HepG2 (cell line): ENCODE results near the gene METTL22. TPM values are rescaled to one million over a fixed set of nuclear protein-coding genes. Genes with fewer than 3 reads are reported as not detected.

Source experiments
- ATAC-seq: fragments of 200-7000 bp; cut with Tn5 transposase; 3 replicates; pipeline ENCODE4 v1.9.1; 2020; ENCODE audit warnings: mild to moderate bottlenecking, moderate library complexity
- BruUV-seq: library from RNA; stranded (reverse); fragments of 400-500 nt; replicated peaks from 2 replicates; lab custom pipeline; 2021; lab: Mats Ljungman, UMichigan
- CTCF ChIA-PET: fragments of 300-600 bp; formaldehyde crosslinking; extraction: SDS; loops from one replicate; lab custom pipeline; 2021; ENCODE audit warnings: low total read pairs, inconsistent platforms, low intra/inter-chr PET ratio; lab: Yijun Ruan, JAX
- POLR2A ChIA-PET: fragments of 350-600 bp; sonication (Branson Sonifier 250); formaldehyde crosslinking; loops from one replicate; lab custom pipeline; 2020; ENCODE audit warnings: antibody characterized with exemption, inconsistent platforms; lab: Yijun Ruan, JAX
- DNase-seq: peaks from one replicate; pipeline ENCODE4 v3.0.0-alpha.2; 2015; ENCODE audit warnings: low spot score
- FAIRE-seq: peaks from 3 replicates; lab custom pipeline; 2011; peaks lifted over from hg19 to GRCh38; lab: Jason Lieb, UNC
- H2AFZ ChIP-seq: one replicate; pipeline ENCODE4 v1.6.1; 2011; ENCODE audit warnings: low read length, inconsistent platforms
- H3K27ac ChIP-seq: fragments of 300-600 bp; 3 replicates; pipeline ENCODE4 v1.8.0; 2011; ENCODE audit warnings: mixed run types, mild to moderate bottlenecking, mixed read lengths, low read length, inconsistent platforms; ENCODE audit not compliant: insufficient read depth; ENCODE audit errors: extremely low read length
- H3K27me3 ChIP-seq, 2 experiments: fragments of 200-600 bp in 1 of 2; 2 replicates in 1 of 2; 3 replicates in 1 of 2; pipeline versions ENCODE4 v1.6.0 to v1.8.0; 2011; ENCODE audit warnings: low read length in 2 of 2, mild to moderate bottlenecking in 2 of 2, moderate library complexity in 2 of 2, inconsistent platforms in 1 of 2; ENCODE audit not compliant: insufficient read depth in 2 of 2, control insufficient read depth in 1 of 2
- H3K36me3 ChIP-seq, 2 experiments: fragments of 200-600 bp in 1 of 2; replicated peaks in 1 of 2; 2 replicates in 1 of 2; 3 replicates in 1 of 2; pipeline versions ENCODE4 v1.5.1 to v1.8.0; 2011; ENCODE audit warnings: low read length in 2 of 2, inconsistent platforms in 1 of 2; ENCODE audit not compliant: insufficient read depth in 2 of 2, control insufficient read depth in 1 of 2
- H3K4me1 ChIP-seq: 2 replicates; pipeline ENCODE4 v1.5.1; 2012; ENCODE audit warnings: low read length, inconsistent platforms; ENCODE audit not compliant: insufficient read depth
- H3K4me2 ChIP-seq: 2 replicates; pipeline ENCODE4 v1.6.0; 2011; ENCODE audit warnings: low read depth, low read length, inconsistent platforms
- H3K4me3 ChIP-seq, 3 experiments: fragments of 200-600 bp in 1 of 3; sonication (generic), shearing (Covaris generic) in 1 of 3; replicated peaks in 1 of 3; 2 replicates each; pipeline ENCODE4 v1.5.1; 2011 to 2016; ENCODE audit warnings: low read length in 3 of 3, inconsistent platforms in 2 of 3, low read depth in 2 of 3, mild to moderate bottlenecking in 2 of 3, control low read depth in 1 of 3, mixed read lengths in 1 of 3; ENCODE audit not compliant: insufficient read depth in 1 of 3
- H3K79me2 ChIP-seq: one replicate; pipeline ENCODE4 v1.6.1; 2011; ENCODE audit warnings: low read length, inconsistent platforms; ENCODE audit not compliant: insufficient read depth
- H3K9ac ChIP-seq: 2 replicates; pipeline ENCODE4 v1.6.0; 2011; ENCODE audit warnings: mild to moderate bottlenecking, low read depth, low read length, inconsistent platforms; ENCODE audit not compliant: insufficient read depth
- H3K9me3 ChIP-seq: 2 replicates; pipeline ENCODE4 v1.5.1; 2012; ENCODE audit warnings: mild to moderate bottlenecking, low read length
- H4K20me1 ChIP-seq: 2 replicates; pipeline ENCODE4 v1.6.0; 2011; ENCODE audit warnings: inconsistent platforms, mild to moderate bottlenecking, low read length, moderate library complexity; ENCODE audit not compliant: insufficient read depth
- ARNTL ChIP-seq: sonication (generic); formaldehyde crosslinking; IDR thresholded peaks from 2 replicates; pipeline ENCODE4 v1.4.0; 2020; ENCODE audit warnings: mild to moderate bottlenecking, missing genetic modification reagents
- FOXJ3 ChIP-seq: sonication (generic); formaldehyde crosslinking; IDR thresholded peaks from 2 replicates; pipeline ENCODE4 v1.4.0; 2020; ENCODE audit warnings: missing genetic modification reagents, mild to moderate bottlenecking, borderline replicate concordance
- FOXO1 ChIP-seq: sonication (generic); formaldehyde crosslinking; IDR thresholded peaks from 2 replicates; pipeline ENCODE4 v1.4.0; 2020; ENCODE audit warnings: missing genetic modification reagents
- SRSF1 ChIP-seq: fragments of 200-400 bp; formaldehyde crosslinking; optimal IDR thresholded peaks from 2 replicates; pipeline ENCODE3; 2017; ENCODE audit warnings: mild to moderate bottlenecking, low read depth, low read length, moderate library complexity
- ZBTB7B ChIP-seq: sonication (generic); formaldehyde crosslinking; IDR thresholded peaks from 2 replicates; pipeline ENCODE4 v1.4.0; 2020; ENCODE audit warnings: missing genetic modification reagents
- ZNF484 ChIP-seq: sonication (generic); formaldehyde crosslinking; IDR thresholded peaks from 2 replicates; pipeline ENCODE4 v1.5.1; 2020; ENCODE audit warnings: mild to moderate bottlenecking, low read depth, missing genetic modification reagents, borderline replicate concordance
- WGBS: methylation state at CpG from one replicate; pipeline ENCODE4 v1.1.6; 2017; ENCODE audit warnings: low lambda C conversion rate; 5-methylcytosine and 5-hydroxymethylcytosine counted together
- in situ Hi-C: cut with HindIII; loops from 2 replicates; pipeline ENCODE4 v1.10.0; 2017; ENCODE audit warnings: low pct_unique_long_range_greater_than_20kb; ENCODE audit not compliant: extremely low pct_ligation_motif_present
- intact Hi-C: fragments of 100-400 bp; cut with micrococcal nuclease; formaldehyde crosslinking; loops from one replicate; pipeline ENCODE4 v1.10.0; 2022; ENCODE audit not compliant: unreplicated experiment
- polyA plus RNA-seq, 8 experiments: library from polyadenylated mRNA; depleted of rRNA in 3 of 8; stranded (reverse) in 7 of 8; unstranded in 1 of 8; fragments of >200 nt; fragmentation: Illumina TruSeq in 4 of 8; extraction: Trizol in 4 of 8; gene quantifications; 2 replicates each; pipeline versions ENCODE4 v1.2.1 to v1.2.3, GENCODE V29; 2011 to 2016; ENCODE audit warnings: low read depth in 4 of 8, missing spikeins in 1 of 8, mixed read lengths in 1 of 8; ENCODE audit not compliant: insufficient read depth in 1 of 8
- total RNA-seq, 5 experiments: library from RNA; depleted of rRNA; stranded (reverse); fragments of >200 nt; fragmentation: Illumina TruSeq; extraction: Trizol; gene quantifications; 2 replicates each; pipeline ENCODE4 v1.2.3, GENCODE V29; 2016; ENCODE audit warnings: low read depth in 1 of 5
- TF ChIP-seq, protein P1 (sequence below): sonication (generic); formaldehyde crosslinking; IDR thresholded peaks from 2 replicates; pipeline ENCODE4 v1.8.0; 2022; ENCODE audit warnings: mild to moderate bottlenecking, missing genetic modification reagents, borderline replicate concordance
- TF ChIP-seq, protein P2 (sequence below): sonication (generic); formaldehyde crosslinking; IDR thresholded peaks from 2 replicates; pipeline ENCODE4 v1.5.1; 2020; ENCODE audit warnings: mild to moderate bottlenecking, missing genetic modification reagents, moderate library complexity

Gene METTL22
- total and polyA plus RNA-seq, 2 of the 13 experiments (the other 11 are each of a cell fraction or from before 2014, with no cell fraction given) = 36.2 to 94.8 TPM

DNA sequence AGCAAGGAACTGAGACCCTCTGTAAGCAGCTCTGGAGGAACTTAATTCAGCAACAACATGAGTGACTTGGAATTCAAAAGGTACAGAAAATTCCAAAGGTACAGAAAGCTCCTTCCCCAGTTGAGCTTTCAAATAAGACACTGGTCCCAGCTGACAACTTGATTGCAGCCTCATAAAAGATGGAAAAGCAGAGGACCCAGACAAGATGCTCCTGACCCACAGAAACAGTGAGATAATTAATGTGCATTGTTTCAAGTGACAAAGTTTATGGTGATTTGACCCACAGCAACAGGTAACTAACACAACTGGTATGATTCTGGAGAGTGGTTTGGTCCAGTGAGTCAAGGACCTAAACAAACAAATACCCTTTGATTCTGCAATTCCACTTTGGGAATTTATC lies 15.9 kb upstream of the METTL22 start:
- Histone ChIP-seq H3K4me3 (no peak overlapping the region), H3K27me3 (peaks cover 3 to 39% of the 10 kb centered on the region in 2 experiments; a peak in 3 of 5 replicates), H3K4me2 (no peak overlapping the region), H3K9me3 (peaks cover 4% of the 10 kb centered on the region; the same call in 1 of the 2 replicates), H2AFZ (no peak overlapping the region), H3K27ac (no peak overlapping the region), H3K36me3 (no peaks in the 10 kb centered on the region), H3K9ac (no peak overlapping the region), H3K4me1 (peaks cover 3% of the 10 kb centered on the region; the same call in 1 of the 2 replicates), H3K79me2 (no peaks in the 10 kb centered on the region), H4K20me1 (no peaks in the 10 kb centered on the region)
- CTCF ChIA-PET = no interaction called here
- ATAC-seq (no peak), FAIRE-seq (no peak), DNase-seq (no peak)
- POLR2A ChIA-PET = no interaction called here
- BruUV-seq = no TSS peak
- intact Hi-C loops = no loop called here
- TF ChIP-seq, protein P1, sequence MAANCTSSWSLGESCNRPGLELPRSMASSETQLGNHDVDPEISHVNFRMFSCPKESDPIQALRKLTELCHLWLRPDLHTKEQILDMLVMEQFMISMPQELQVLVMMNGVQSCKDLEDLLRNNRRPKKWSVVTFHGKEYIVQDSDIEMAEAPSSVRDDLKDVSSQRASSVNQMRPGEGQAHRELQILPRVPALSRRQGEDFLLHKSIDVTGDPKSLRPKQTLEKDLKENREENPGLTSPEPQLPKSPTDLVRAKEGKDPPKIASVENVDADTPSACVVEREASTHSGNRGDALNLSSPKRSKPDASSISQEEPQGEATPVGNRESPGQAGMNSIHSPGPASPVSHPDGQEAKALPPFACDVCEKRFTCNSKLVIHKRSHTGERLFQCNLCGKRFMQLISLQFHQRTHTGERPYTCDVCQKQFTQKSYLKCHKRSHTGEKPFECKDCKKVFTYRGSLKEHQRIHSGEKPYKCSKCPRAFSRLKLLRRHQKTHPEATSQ (CRISPR knock-in tag) = no peak
- TF ChIP-seq FOXJ3 = no peak
- in situ Hi-C loops = no loop called here

DNA sequence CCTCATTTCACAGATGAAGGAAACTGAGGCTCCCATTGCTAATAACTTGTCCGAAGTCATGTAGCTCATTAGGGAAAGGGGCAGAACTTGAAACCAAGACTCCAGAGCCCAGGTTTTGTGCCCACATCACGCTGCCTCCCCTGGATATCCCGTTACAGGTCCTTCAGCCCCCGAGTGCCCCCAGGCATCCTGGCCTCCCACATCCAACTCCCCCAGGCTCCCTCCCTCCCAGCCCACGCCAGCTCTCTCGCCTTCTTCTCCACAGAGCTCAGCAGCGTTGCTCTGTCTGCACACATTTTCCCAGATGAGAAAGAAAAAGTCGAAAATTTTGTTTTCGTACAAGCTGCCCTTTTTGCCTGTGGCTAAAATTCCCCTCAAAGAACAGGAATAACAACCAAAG lies 14.3 kb upstream of the METTL22 start:
- ATAC-seq (no peak), FAIRE-seq (no peak), DNase-seq (no peak)
- intact Hi-C loops = no loop called here
- no peaks in the 10 kb centered on the region for H3K36me3 ChIP-seq
- ChIA-PET CTCF (no interaction called here), POLR2A (no interaction called here)
- no peak overlapping the region for H2AFZ ChIP-seq
- no peak for TF ChIP-seq ZNF484 (CRISPR knock-in tag)
- no peak for TF ChIP-seq ZBTB7B (CRISPR knock-in tag)
- no peak for TF ChIP-seq SRSF1
- TF ChIP-seq FOXO1 (CRISPR knock-in tag) = no peak
- TF ChIP-seq, protein P2, sequence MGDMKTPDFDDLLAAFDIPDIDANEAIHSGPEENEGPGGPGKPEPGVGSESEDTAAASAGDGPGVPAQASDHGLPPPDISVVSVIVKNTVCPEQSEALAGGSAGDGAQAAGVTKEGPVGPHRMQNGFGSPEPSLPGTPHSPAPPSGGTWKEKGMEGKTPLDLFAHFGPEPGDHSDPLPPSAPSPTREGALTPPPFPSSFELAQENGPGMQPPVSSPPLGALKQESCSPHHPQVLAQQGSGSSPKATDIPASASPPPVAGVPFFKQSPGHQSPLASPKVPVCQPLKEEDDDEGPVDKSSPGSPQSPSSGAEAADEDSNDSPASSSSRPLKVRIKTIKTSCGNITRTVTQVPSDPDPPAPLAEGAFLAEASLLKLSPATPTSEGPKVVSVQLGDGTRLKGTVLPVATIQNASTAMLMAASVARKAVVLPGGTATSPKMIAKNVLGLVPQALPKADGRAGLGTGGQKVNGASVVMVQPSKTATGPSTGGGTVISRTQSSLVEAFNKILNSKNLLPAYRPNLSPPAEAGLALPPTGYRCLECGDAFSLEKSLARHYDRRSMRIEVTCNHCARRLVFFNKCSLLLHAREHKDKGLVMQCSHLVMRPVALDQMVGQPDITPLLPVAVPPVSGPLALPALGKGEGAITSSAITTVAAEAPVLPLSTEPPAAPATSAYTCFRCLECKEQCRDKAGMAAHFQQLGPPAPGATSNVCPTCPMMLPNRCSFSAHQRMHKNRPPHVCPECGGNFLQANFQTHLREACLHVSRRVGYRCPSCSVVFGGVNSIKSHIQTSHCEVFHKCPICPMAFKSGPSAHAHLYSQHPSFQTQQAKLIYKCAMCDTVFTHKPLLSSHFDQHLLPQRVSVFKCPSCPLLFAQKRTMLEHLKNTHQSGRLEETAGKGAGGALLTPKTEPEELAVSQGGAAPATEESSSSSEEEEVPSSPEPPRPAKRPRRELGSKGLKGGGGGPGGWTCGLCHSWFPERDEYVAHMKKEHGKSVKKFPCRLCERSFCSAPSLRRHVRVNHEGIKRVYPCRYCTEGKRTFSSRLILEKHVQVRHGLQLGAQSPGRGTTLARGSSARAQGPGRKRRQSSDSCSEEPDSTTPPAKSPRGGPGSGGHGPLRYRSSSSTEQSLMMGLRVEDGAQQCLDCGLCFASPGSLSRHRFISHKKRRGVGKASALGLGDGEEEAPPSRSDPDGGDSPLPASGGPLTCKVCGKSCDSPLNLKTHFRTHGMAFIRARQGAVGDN = no peak
- TF ChIP-seq ARNTL (CRISPR knock-in tag) = no peak
- no peak overlapping the region for H3K4me2 ChIP-seq
- in situ Hi-C loops = no loop called here
- no peaks in the 10 kb centered on the region for H3K79me2 ChIP-seq
- BruUV-seq = no TSS peak
- H4K20me1 ChIP-seq = no peaks in the 10 kb centered on the region
- H3K9ac ChIP-seq = no peak overlapping the region
- H3K9me3 ChIP-seq = no peaks in the 10 kb centered on the region
- H3K4me3 ChIP-seq = no peak overlapping the region
- H3K4me1 ChIP-seq = no peaks in the 10 kb centered on the region
- H3K27ac ChIP-seq = no peak overlapping the region
- 16% methylated on average over 9 of the region's 9 CpGs for WGBS
- peaks cover 5 to 36% of the 10 kb centered on the region in 2 experiments; a peak in 3 of 5 replicates for H3K27me3 ChIP-seq
